Mucosa of descending colon (tissue), 3 donors: ENCODE data around the gene MKNK1. TPM values are rescaled to one million over a fixed set of nuclear protein-coding genes. Genes with fewer than 3 reads are reported as not detected.
A peak's percentile ranks its signal among the peaks of the same experiment; 100 is the strongest.

ENCODE experiments used
- ATAC-seq: fragments of 200-7000 bp; cut with Tn5 transposase; one replicate; pipeline ENCODE4 v1.9.1; 2020; ENCODE audit warnings: mild to moderate bottlenecking, moderate library complexity
- DNase-seq, 3 donors: peaks; one replicate each; pipeline ENCODE4 v3.0.0-alpha.2; 2020
- H3K36me3 ChIP-seq: fragments of 200-600 bp; one replicate; pipeline ENCODE4 v1.8.0; 2021; ENCODE audit warnings: low read depth, mild to moderate bottlenecking
- H3K4me1 ChIP-seq: fragments of 200-600 bp; one replicate; pipeline ENCODE4 v1.8.0; 2021; ENCODE audit warnings: low read depth, mild to moderate bottlenecking
- H3K4me3 ChIP-seq: fragments of 200-600 bp; one replicate; pipeline ENCODE4 v1.8.0; 2021; ENCODE audit warnings: mild to moderate bottlenecking
- H3K9me3 ChIP-seq: fragments of 200-600 bp; one replicate; pipeline ENCODE4 v1.8.0; 2021; ENCODE audit warnings: mild to moderate bottlenecking
- intact Hi-C, 2 donors: fragments of 100-400 bp; cut with DNase I in 1 of 2; cut with micrococcal nuclease in 1 of 2; formaldehyde crosslinking; loops; one replicate each; pipeline versions ENCODE4 v1.11.0 to v1.11.1; 2022; cut with DNase I, micrococcal nuclease
- total RNA-seq, 3 donors: library from RNA; stranded (reverse); fragmentation: NEBNext Ultra II Directional in 2 of 3; extraction: Animal tissue kit (Norgen Biotek cat#: 25700) in 2 of 3; gene quantifications; one replicate each; pipeline versions ENCODE4 v1.2.1 to v1.2.4, GENCODE V29; 2021 to 2023
- TF ChIP-seq, protein P1 (sequence below): fragments of 200-600 bp; IDR thresholded peaks from one replicate; pipeline ENCODE4 v1.8.0; 2022; ENCODE audit warnings: antibody characterized with exemption, mild to moderate bottlenecking
- donor health status: DM: no; HTN: no; CAD: no; lungs with moderate emphysema.
- donor health status: DM: no; HTN: no; CAD: no.
- donor health status: DM: no; HTN: yes; CAD: no.

The MKNK1 gene
- total RNA-seq, 3 donors from 2014 or later, result 51.5 to 65.7 (median 59.3) TPM

- ATAC-seq, result no peak
- H3K4me1 ChIP-seq, result no peaks in the 10 kb centered on the region
- H3K36me3 ChIP-seq, result no peaks in the 10 kb centered on the region
- no peaks in the 10 kb centered on the region for H3K9me3 ChIP-seq
- intact Hi-C loops, result no loop called here
- no peak overlapping the region for H3K4me3 ChIP-seq
- TF ChIP-seq, protein P1, sequence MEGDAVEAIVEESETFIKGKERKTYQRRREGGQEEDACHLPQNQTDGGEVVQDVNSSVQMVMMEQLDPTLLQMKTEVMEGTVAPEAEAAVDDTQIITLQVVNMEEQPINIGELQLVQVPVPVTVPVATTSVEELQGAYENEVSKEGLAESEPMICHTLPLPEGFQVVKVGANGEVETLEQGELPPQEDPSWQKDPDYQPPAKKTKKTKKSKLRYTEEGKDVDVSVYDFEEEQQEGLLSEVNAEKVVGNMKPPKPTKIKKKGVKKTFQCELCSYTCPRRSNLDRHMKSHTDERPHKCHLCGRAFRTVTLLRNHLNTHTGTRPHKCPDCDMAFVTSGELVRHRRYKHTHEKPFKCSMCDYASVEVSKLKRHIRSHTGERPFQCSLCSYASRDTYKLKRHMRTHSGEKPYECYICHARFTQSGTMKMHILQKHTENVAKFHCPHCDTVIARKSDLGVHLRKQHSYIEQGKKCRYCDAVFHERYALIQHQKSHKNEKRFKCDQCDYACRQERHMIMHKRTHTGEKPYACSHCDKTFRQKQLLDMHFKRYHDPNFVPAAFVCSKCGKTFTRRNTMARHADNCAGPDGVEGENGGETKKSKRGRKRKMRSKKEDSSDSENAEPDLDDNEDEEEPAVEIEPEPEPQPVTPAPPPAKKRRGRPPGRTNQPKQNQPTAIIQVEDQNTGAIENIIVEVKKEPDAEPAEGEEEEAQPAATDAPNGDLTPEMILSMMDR, result no peak
- no peak for DNase-seq
Measured at GRCh38 chr1:46552357-46553237, 51.5 kb downstream of the MKNK1 start.

DNA sequence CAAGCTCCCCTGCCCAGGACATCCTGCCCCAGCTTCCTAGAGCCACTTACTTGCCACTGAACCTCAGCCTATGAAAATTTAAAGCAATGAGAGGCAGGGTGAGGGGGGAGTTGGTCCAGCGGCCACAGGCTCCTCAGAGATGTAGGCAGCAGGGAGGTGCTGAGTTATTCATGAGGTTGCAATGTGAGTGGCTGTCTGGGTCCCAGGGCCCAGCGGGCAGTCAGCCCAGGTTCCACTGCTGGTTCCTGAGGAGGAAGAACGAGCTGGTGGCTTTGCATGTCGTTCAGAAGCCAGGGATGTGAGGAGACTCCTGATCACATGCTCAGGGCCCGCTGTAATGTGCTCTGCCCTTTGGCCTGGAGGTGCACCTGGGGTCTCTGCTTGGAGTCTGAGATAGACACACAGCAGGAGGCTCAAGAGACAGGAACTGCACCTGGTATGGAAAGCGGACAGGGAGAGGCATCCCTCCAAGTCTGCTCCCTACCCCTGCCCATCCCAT is 52.4 kb downstream of the MKNK1 start, which contains the start of gene KNCN:
Gene KNCN, minus strand, starts transcription at position 51 of the 499 bp plus-strand sequence. CDS start 432 bp downstream, outside the sequence.
- intact Hi-C loops, result no loop called here
- H3K9me3 ChIP-seq, result no peaks in the 10 kb centered on the region
- no peak for ATAC-seq
- no peak within 1 kb of the TSS for H3K4me3 ChIP-seq
- DNase-seq, result no peak
- no peaks in the 10 kb centered on the region for H3K36me3 ChIP-seq
- no peaks in the 10 kb centered on the region for H3K4me1 ChIP-seq
- TF ChIP-seq, protein P1, result no peak

GRCh38 chr1:46550751-46551231 is 53.3 kb downstream of the MKNK1 start:
- H3K4me1 ChIP-seq, result no peaks in the 10 kb centered on the region
- H3K36me3 ChIP-seq, result no peaks in the 10 kb centered on the region
- DNase-seq, result peak; percentile 38 to 65 (median 40)
- H3K4me3 ChIP-seq, result no peak overlapping the region
- intact Hi-C loops, result no loop called here
- TF ChIP-seq, protein P1, result no peak
- peak; percentile 81 for ATAC-seq
- H3K9me3 ChIP-seq, result no peaks in the 10 kb centered on the region

DNA sequence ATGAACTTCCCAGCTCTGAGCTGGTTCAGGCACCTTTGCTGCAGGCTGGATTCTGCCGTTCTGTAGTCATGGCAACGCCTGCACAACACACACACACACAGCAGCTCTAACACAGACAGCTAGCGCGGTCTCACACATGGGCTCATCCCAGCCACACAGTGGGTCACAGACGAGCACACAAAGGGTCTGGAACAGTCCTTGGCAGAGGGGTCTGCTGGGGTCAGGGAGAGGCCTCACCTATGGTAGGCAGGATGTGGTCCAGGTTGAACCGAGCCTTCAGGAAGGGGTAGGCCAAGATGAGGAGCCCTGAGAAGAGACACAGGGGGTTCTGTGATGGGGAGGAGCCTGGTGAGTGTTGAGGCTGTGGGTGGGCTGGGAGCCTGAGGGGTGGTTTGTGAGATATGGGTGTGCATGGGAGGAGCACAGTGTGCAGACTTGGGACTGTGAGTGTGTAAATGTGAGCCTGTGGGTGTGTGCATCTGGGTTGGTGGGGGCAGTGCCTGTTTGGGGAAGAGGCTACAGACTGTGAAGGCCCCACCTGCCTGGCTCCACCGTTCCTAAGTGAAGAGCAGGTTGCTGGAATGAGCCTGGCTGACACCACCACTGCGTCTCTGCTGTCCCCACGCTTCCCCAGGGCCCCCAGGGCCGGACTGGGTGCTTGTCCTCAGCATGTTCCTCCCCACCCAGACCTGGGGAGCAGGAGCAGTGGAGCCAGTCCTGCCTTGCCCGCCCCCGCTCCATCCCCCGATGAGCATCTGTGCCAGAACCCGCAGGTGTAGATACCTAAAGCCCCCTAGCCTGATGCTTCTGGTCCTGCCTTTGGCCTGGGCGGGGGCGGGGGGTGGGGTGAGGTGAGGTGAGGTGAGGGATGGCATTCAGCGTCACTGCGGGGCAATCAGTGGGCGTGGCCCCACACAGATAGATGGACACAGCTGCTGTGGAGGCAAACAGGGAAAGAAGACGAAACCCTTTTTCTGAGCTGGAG is 54.1 kb downstream of the MKNK1 start:
- H3K4me3 ChIP-seq, result no peak overlapping the region
- TF ChIP-seq, protein P1, result no peak
- ATAC-seq (peak; percentile 68), DNase-seq (peak in 1 of 3 donors; percentile 16)
- H3K4me1 ChIP-seq, result no peaks in the 10 kb centered on the region
- intact Hi-C loops, result no loop called here
- H3K9me3 ChIP-seq, result no peaks in the 10 kb centered on the region
- no peaks in the 10 kb centered on the region for H3K36me3 ChIP-seq
